ENCODE data around the gene COL9A1.

Gene COL9A1

DNA sequence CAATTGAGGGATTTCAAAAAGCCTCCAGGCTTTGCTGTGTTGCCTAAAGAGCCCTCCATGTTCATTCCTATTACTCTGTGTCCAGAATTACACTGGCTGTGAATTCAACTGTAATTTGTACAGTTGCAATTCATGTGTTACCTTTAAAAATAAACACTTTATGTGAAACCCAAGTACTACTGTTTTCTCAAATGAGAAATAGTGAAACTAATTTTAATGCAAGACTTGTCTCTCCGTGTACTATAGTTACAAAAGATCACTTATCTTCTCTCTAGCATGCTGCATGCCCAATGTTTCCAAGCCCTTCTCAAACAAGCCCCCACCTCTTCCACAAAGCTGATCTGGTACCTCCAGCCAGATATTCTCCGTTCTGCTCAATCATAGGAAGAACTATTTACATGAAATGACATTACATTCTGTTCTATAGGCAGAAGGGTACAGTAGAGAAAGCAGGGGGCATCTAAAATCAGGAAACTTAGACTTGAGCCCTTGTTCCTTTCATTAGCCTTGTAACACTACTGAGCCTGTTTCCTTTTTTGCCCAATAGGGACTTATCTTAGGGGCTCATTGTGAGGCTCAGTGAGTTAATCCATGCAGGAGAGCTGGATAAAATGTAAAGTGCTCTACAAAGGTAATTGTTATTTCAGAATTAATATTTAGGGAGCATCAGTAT lies 12.3 kb upstream of the COL9A1 start:
- Histone ChIP-seq H3K4me1 (ENCODE audit: control insufficient read depth, low read length) (no peaks in the 10 kb centered on the region), H3K4me2 (ENCODE audit: low read length) (no peak overlapping the region), H3K36me3 (ENCODE audit: control insufficient read depth, low read length) (no peaks in the 10 kb centered on the region), H3K9me2 (replicated peaks; ENCODE audit: control insufficient read depth, low read length) (no peaks in the 10 kb centered on the region), H3F3A (ENCODE audit: control insufficient read depth, insufficient read depth) (no peaks in the 10 kb centered on the region), H3K27me3 (ENCODE audit: control insufficient read depth, low read length) (peaks cover 5% of the 10 kb centered on the region), H3K27ac (ENCODE audit: low read depth, low read length) (no peak overlapping the region), H3K4me3 (ENCODE audit: low read length) (no peak overlapping the region), H3K79me2 (ENCODE audit: control insufficient read depth, low read length) (no peaks in the 10 kb centered on the region), H3K9me3 (ENCODE audit: control insufficient read depth, insufficient read depth, low read length) (no peaks in the 10 kb centered on the region), H4K20me1 (ENCODE audit: control insufficient read depth, insufficient read depth, low read depth, low read length) (no peaks in the 10 kb centered on the region)
- no peak for TF ChIP-seq EZH2phosphoT487 (IDR thresholded peaks at IDR 0.05; ENCODE audit: borderline replicate concordance, low read length)
- TF ChIP-seq, protein P1, sequence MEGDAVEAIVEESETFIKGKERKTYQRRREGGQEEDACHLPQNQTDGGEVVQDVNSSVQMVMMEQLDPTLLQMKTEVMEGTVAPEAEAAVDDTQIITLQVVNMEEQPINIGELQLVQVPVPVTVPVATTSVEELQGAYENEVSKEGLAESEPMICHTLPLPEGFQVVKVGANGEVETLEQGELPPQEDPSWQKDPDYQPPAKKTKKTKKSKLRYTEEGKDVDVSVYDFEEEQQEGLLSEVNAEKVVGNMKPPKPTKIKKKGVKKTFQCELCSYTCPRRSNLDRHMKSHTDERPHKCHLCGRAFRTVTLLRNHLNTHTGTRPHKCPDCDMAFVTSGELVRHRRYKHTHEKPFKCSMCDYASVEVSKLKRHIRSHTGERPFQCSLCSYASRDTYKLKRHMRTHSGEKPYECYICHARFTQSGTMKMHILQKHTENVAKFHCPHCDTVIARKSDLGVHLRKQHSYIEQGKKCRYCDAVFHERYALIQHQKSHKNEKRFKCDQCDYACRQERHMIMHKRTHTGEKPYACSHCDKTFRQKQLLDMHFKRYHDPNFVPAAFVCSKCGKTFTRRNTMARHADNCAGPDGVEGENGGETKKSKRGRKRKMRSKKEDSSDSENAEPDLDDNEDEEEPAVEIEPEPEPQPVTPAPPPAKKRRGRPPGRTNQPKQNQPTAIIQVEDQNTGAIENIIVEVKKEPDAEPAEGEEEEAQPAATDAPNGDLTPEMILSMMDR (IDR thresholded peaks at IDR 0.05; ENCODE audit: low read depth, low read length, poor library complexity, severe bottlenecking): no peak

DNA sequence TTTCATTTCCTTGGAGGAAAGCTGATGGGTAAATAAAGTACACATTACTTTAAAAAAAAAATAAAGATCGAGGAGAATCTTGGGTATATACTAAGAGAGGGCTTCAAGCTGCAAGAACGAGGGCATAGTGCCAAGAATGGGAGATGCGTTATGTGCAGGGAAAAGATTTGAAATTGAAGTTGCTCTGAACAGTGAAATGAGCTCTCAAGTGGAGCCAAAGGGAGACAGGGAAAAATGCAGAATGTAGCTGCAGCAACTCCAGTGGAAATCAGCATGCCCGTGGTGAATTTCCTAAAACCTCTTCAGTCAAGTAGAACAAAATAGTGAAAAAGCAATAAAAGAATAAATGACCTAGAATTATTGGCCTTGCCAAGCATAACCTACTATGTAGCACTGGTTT lies 11.4 kb upstream of the COL9A1 start:
- H3K4me2 ChIP-seq (ENCODE audit: low read length): no peak overlapping the region
- TF ChIP-seq, protein P1 (IDR thresholded peaks at IDR 0.05; ENCODE audit: low read depth, low read length, poor library complexity, severe bottlenecking): no peak
- no peak for TF ChIP-seq EZH2phosphoT487 (IDR thresholded peaks at IDR 0.05; ENCODE audit: borderline replicate concordance, low read length)
- no peaks in the 10 kb centered on the region for H3K4me1 ChIP-seq (ENCODE audit: control insufficient read depth, low read length)

DNA sequence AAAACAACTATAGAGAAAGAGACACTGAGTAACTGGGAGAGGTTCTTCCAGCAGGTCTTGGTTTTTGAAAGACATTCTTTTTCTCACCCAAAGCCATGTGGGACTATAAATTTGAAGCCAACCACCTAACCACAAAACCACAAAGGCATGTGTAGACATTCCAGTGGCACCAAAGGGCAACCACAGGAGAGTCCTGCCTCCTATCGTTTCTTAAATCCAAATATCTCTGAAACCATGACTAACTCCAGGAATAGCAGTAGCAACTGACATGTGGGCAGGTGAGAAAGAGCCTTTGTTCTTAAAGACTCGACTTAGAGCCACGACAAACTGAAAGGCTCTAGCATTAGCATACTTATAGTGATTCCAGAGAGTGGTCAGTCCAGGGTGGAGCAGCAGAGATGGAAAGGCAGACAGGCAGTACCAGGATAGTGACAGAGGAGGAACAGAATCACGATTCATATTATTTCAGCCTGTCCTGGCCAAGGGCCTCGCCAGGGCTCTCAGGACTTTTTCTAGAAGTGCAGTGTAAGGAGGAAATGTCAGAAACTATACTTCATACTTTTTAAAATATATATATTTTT lies 9.4 kb upstream of the COL9A1 start:
- no peaks in the 10 kb centered on the region for H3F3A ChIP-seq (ENCODE audit: control insufficient read depth, insufficient read depth)
- H3K4me1 ChIP-seq (ENCODE audit: control insufficient read depth, low read length): no peaks in the 10 kb centered on the region
- TF ChIP-seq, protein P1 (IDR thresholded peaks at IDR 0.05; ENCODE audit: low read depth, low read length, poor library complexity, severe bottlenecking): no peak
- no peak for TF ChIP-seq EZH2phosphoT487 (IDR thresholded peaks at IDR 0.05; ENCODE audit: borderline replicate concordance, low read length)
- H4K20me1 ChIP-seq (ENCODE audit: control insufficient read depth, insufficient read depth, low read depth, low read length): no peaks in the 10 kb centered on the region
- H3K4me2 ChIP-seq (ENCODE audit: low read length): no peak overlapping the region
- no peaks in the 10 kb centered on the region for H3K36me3 ChIP-seq (ENCODE audit: control insufficient read depth, low read length)
- no peak overlapping the region for H3K4me3 ChIP-seq (ENCODE audit: low read length)
- no peaks in the 10 kb centered on the region for H3K79me2 ChIP-seq (ENCODE audit: control insufficient read depth, low read length)
- no peaks in the 10 kb centered on the region for H3K9me2 ChIP-seq (replicated peaks; ENCODE audit: control insufficient read depth, low read length)
- H3K27ac ChIP-seq (ENCODE audit: low read depth, low read length): no peak overlapping the region
- peaks cover 11% of the 10 kb centered on the region for H3K27me3 ChIP-seq (ENCODE audit: control insufficient read depth, low read length)
- H3K9me3 ChIP-seq (ENCODE audit: control insufficient read depth, insufficient read depth, low read length): no peaks in the 10 kb centered on the region

More for the DNA sequence above, 11.4 kb upstream of the COL9A1 start:
- Histone ChIP-seq H3K79me2 (ENCODE audit: control insufficient read depth, low read length) (no peaks in the 10 kb centered on the region), H3K4me3 (ENCODE audit: low read length) (no peak overlapping the region), H3K27me3 (ENCODE audit: control insufficient read depth, low read length) (peaks cover 6% of the 10 kb centered on the region), H3K9me2 (replicated peaks; ENCODE audit: control insufficient read depth, low read length) (no peaks in the 10 kb centered on the region), H3F3A (ENCODE audit: control insufficient read depth, insufficient read depth) (no peaks in the 10 kb centered on the region), H3K27ac (ENCODE audit: low read depth, low read length) (no peak overlapping the region), H3K9me3 (ENCODE audit: control insufficient read depth, insufficient read depth, low read length) (no peaks in the 10 kb centered on the region), H4K20me1 (ENCODE audit: control insufficient read depth, insufficient read depth, low read depth, low read length) (no peaks in the 10 kb centered on the region), H3K36me3 (ENCODE audit: control insufficient read depth, low read length) (no peaks in the 10 kb centered on the region)
